ENCODE data around the gene ADTRP.

Gene ADTRP

GRCh38 chr6:11762794-11763459, 15.7 kb downstream of the ADTRP start (continued):
- no peak for TF ChIP-seq MZF1 (tag by site-specific recombination; IDR thresholded peaks at IDR 0.05; ENCODE audit: borderline replicate concordance)
- TF ChIP-seq GLIS1 (tag by site-specific recombination; IDR thresholded peaks at IDR 0.05), result no peak
- TF ChIP-seq ZFP37 (tag by site-specific recombination; IDR thresholded peaks at IDR 0.05), result no peak
- TF ChIP-seq ZNF560 (tag by site-specific recombination; IDR thresholded peaks at IDR 0.05; ENCODE audit: borderline replicate concordance), result no peak
- no peak for TF ChIP-seq ZNF112 (tag by site-specific recombination; IDR thresholded peaks at IDR 0.05)
- TF ChIP-seq ZXDB (tag by site-specific recombination; IDR thresholded peaks at IDR 0.05), result no peak
- TF ChIP-seq, protein P1, sequence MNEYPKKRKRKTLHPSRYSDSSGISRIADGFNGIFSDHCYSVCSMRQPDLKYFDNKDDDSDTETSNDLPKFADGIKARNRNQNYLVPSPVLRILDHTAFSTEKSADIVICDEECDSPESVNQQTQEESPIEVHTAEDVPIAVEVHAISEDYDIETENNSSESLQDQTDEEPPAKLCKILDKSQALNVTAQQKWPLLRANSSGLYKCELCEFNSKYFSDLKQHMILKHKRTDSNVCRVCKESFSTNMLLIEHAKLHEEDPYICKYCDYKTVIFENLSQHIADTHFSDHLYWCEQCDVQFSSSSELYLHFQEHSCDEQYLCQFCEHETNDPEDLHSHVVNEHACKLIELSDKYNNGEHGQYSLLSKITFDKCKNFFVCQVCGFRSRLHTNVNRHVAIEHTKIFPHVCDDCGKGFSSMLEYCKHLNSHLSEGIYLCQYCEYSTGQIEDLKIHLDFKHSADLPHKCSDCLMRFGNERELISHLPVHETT (tag by site-specific recombination; IDR thresholded peaks at IDR 0.05), result no peak

- H3K9me3 ChIP-seq (ENCODE audit: control insufficient read depth, insufficient read depth, low read depth, low read length), result no peaks in the 10 kb centered on the region
- H3K36me3 ChIP-seq (ENCODE audit: control insufficient read depth in 2 of 2, insufficient read depth in 1 of 2, low read length in 2 of 2), result no peaks in the 10 kb centered on the region
- no peak for TF ChIP-seq ZNF660 (tag by site-specific recombination; IDR thresholded peaks at IDR 0.05)
- no peak for TF ChIP-seq ZNF416 (tag by site-specific recombination; IDR thresholded peaks at IDR 0.05)
- TF ChIP-seq ZNF10 (tag by site-specific recombination; IDR thresholded peaks at IDR 0.05), result no peak
- TF ChIP-seq ZNF585B (tag by site-specific recombination; IDR thresholded peaks at IDR 0.05), result no peak
- 0 out of 2 replicates have a peak, but pooled peaks have one; percentile 18 for TF ChIP-seq FEZF1 (tag by site-specific recombination; IDR thresholded peaks at IDR 0.05)
- TF ChIP-seq, protein P2, sequence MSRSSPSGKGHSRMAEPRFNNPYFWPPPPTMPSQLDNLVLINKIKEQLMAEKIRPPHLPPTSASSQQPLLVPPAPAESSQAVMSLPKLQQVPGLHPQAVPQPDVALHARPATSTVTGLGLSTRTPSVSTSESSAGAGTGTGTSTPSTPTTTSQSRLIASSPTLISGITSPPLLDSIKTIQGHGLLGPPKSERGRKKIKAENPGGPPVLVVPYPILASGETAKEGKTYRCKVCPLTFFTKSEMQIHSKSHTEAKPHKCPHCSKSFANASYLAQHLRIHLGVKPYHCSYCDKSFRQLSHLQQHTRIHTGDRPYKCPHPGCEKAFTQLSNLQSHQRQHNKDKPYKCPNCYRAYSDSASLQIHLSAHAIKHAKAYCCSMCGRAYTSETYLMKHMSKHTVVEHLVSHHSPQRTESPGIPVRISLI (tag by site-specific recombination; IDR thresholded peaks at IDR 0.05), result no peak
- ChIA-PET CTCF (interaction anchor here (0.6 to 1.6 kb wide), 3 partner anchors 8 to 621 kb away, joined by 3 to 4 read pairs (median 4); no protein-coding TSS in a partner anchor), POLR2A (no interaction called here)
- no peaks in the 10 kb centered on the region for H3K4me1 ChIP-seq (ENCODE audit: control insufficient read depth, insufficient read depth, low read length)
- no peak overlapping the region for H3K4me3 ChIP-seq (ENCODE audit: low read depth, low read length)
- H3K27ac ChIP-seq (ENCODE audit: extremely low read depth, low read depth, low read length), result no peak overlapping the region
These were observed 16.6 kb downstream of the ADTRP start for GRCh38 chr6:11761744-11762620.

DNA sequence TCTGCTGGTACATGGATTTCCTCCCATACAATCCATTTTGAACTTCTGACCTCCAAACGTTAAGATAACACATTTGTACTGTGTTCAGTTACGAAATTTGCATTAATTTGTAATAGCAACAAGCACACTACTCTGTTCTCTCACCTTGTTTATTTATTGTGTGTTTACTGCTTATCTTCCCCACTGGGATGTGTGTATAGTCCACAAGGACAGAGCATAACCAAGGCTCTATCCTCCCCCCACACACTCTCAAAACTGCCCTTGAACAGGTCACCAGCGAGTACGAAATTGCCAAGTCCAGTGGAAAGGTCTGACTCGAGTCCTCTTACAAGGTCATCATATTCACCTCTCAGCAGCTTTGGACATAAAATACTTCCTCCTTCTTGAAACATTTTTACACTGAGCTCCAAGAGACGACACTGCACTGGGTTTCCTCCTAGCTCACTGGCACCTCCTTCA, 18.6 kb downstream of the ADTRP start:
- POLR2A ChIA-PET, result no interaction called here
- Histone ChIP-seq H3K36me3 (ENCODE audit: control insufficient read depth in 2 of 2, insufficient read depth in 1 of 2, low read length in 2 of 2) (no peaks in the 10 kb centered on the region), H3K27ac (ENCODE audit: extremely low read depth, low read depth, low read length) (no peak overlapping the region), H3K4me3 (ENCODE audit: low read depth, low read length) (no peak overlapping the region), H3K9me3 (ENCODE audit: control insufficient read depth, insufficient read depth, low read depth, low read length) (no peaks in the 10 kb centered on the region), H3K4me1 (ENCODE audit: control insufficient read depth, insufficient read depth, low read length) (no peaks in the 10 kb centered on the region)
- CTCF ChIA-PET, result interaction anchor here (0.6 kb wide), 1 partner anchor 8 kb away, joined by 3 read pairs; no protein-coding TSS in a partner anchor
- no peak for TF ChIP-seq ZSCAN30 (tag by site-specific recombination; IDR thresholded peaks at IDR 0.05)
- TF ChIP-seq ZNF280D (tag by site-specific recombination; IDR thresholded peaks at IDR 0.05), result no peak
- no peak for TF ChIP-seq ZNF791 (tag by site-specific recombination; IDR thresholded peaks at IDR 0.05)
- TF ChIP-seq SCRT2 (tag by site-specific recombination; IDR thresholded peaks at IDR 0.05), result no peak
- no peak for TF ChIP-seq ZNF416 (tag by site-specific recombination; IDR thresholded peaks at IDR 0.05)
- no peak for TF ChIP-seq ZBTB8A (tag by site-specific recombination; IDR thresholded peaks at IDR 0.05)
- no peak for TF ChIP-seq ZNF239 (tag by site-specific recombination; IDR thresholded peaks at IDR 0.05)
- no peak for TF ChIP-seq ZNF747 (tag by site-specific recombination; IDR thresholded peaks at IDR 0.05)
- TF ChIP-seq ZNF610 (tag by site-specific recombination; IDR thresholded peaks at IDR 0.05; ENCODE audit: borderline replicate concordance), result no peak
- TF ChIP-seq ZNF350 (tag by site-specific recombination; IDR thresholded peaks at IDR 0.05), result no peak
- TF ChIP-seq ZNF146 (tag by site-specific recombination; IDR thresholded peaks at IDR 0.05), result no peak
- TF ChIP-seq, protein P3, sequence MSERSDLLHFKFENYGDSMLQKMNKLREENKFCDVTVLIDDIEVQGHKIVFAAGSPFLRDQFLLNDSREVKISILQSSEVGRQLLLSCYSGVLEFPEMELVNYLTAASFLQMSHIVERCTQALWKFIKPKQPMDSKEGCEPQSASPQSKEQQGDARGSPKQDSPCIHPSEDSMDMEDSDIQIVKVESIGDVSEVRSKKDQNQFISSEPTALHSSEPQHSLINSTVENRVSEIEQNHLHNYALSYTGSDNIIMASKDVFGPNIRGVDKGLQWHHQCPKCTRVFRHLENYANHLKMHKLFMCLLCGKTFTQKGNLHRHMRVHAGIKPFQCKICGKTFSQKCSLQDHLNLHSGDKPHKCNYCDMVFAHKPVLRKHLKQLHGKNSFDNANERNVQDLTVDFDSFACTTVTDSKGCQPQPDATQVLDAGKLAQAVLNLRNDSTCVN (tag by site-specific recombination; optimal IDR thresholded peaks at IDR 0.05), result no peak
- TF ChIP-seq WT1 (tag by site-specific recombination; IDR thresholded peaks at IDR 0.05), result no peak
- no peak for TF ChIP-seq ZNF664 (tag by site-specific recombination; IDR thresholded peaks at IDR 0.05)

Measured in HEK293 (cell line).